ENCODE results near the gene LMF1. TPM values are rescaled to one million over a fixed set of nuclear protein-coding genes. Genes with fewer than 3 reads are reported as not detected.

The LMF1 gene
- total and polyA plus RNA-seq, 2 of the 8 experiments (the other 6 are each of a cell fraction or from before 2014, with no cell fraction given) = 3.5 to 9.1 TPM

DNA sequence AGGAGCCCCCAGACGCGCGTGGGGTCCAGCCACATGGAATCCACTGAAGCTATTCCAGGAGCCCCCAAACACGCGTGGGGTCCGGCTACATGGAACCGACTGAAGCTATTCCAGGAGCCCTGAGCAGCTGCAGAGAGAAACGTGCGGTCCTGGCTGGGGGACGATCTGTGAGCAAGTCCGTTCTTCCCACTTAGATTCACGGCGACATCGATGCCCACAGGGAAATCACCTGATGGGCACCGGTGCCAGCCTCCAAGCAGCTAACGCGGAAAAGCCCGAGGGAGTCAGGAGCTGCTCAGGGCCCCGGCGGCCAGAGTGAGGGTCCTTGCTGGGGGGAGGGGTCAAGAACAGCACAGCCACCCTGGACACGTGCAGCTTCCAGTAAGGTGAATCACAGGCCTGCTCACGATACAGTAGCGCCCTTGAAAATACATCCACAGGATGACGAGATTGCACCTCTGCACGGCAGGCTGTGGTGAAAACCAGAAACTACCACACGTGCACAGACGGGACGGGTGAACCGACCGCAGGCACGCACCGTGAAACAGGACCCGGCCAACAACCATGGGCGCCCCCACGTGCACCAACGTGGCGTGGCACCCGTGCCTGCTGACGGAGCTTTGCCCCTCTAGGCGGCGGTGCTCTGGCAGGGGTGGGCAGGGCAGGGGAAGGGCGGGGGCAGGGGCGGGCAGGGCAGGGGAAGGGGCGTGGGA lies 92.6 kb downstream of the LMF1 start:
- Histone ChIP-seq H3K4me2 (ENCODE audit: insufficient read depth in 1 of 2, low read depth in 2 of 2, low read length in 2 of 2) (peak overlapping the region in 1 of 2 experiments; percentile 13; a peak in 1 of 4 replicates), H3K36me3 (ENCODE audit: control insufficient read depth in 2 of 4, insufficient read depth in 4 of 4, low read length in 3 of 4) (no peaks in the 10 kb centered on the region), H4K20me1 (replicated peaks in 1 of 2; ENCODE audit: control insufficient read depth in 1 of 2, insufficient read depth in 2 of 2, low read length in 2 of 2) (no peaks in the 10 kb centered on the region), H3K18ac (ENCODE audit: extremely low read depth, low read length) (no peak overlapping the region; the same call in 1 of the 2 replicates), H4K5ac (ENCODE audit: insufficient read length, low read depth, low read length) (no peak overlapping the region), H3K27me3 (replicated peaks in 1 of 4; ENCODE audit: control insufficient read depth in 3 of 4, extremely low read depth in 1 of 4, insufficient read depth in 3 of 4, low read length in 3 of 4) (no peaks in the 10 kb centered on the region; a peak in 1 of 7 replicates), H4K91ac (replicated peaks; ENCODE audit: insufficient read length, low read length) (peak overlapping the region; percentile 65), H2AFZ (ENCODE audit: low read length) (no peak overlapping the region), H2AK5ac (ENCODE audit: low read depth, low read length) (no peak overlapping the region), H3K27ac (ENCODE audit: low read depth, low read length) (no peak overlapping the region), H3K9ac (replicated peaks in 1 of 4; ENCODE audit: extremely low read depth in 1 of 4, low read depth in 3 of 4, low read length in 3 of 4) (no peak overlapping the region), H2BK15ac (ENCODE audit: low read length) (no peak overlapping the region; the same call in 1 of the 2 replicates), H3K23me2 (ENCODE audit: low read depth, low read length) (no peaks in the 10 kb centered on the region), H3K79me1 (ENCODE audit: low read depth, low read length) (no peaks in the 10 kb centered on the region), H3K4ac (replicated peaks; ENCODE audit: insufficient read length, low read depth, low read length) (peak overlapping the region; percentile 85), H3K56ac (replicated peaks; ENCODE audit: insufficient read length, low read depth, low read length) (no peak overlapping the region), H2BK120ac (replicated peaks; ENCODE audit: low read depth, low read length) (no peak overlapping the region), H4K8ac (ENCODE audit: extremely low read depth, insufficient read depth, low read length) (peak overlapping the region; percentile 65), H2BK20ac (ENCODE audit: low read length) (no peak overlapping the region), H3K9me3 (ENCODE audit: insufficient read depth in 2 of 2, low read depth in 1 of 2, low read length in 1 of 2) (peaks cover 0 to 26% of the 10 kb centered on the region in 2 experiments; a peak in 1 of 4 replicates), H3K23ac (ENCODE audit: insufficient read length) (no peak overlapping the region), H3K4me1 (replicated peaks in 1 of 4; ENCODE audit: control insufficient read depth in 3 of 4, insufficient read depth in 4 of 4, low read length in 3 of 4) (no peaks in the 10 kb centered on the region; a peak in 1 of 7 replicates), H2BK5ac (ENCODE audit: low read depth, low read length) (no peak overlapping the region), H2BK12ac (ENCODE audit: low read depth, low read length) (no peak overlapping the region), H3K14ac (ENCODE audit: insufficient read length) (no peak overlapping the region), H3K4me3 (ENCODE audit: extremely low read depth in 1 of 4, insufficient read depth in 2 of 4, low read depth in 3 of 4, low read length in 4 of 4) (no peak overlapping the region), H3K79me2 (ENCODE audit: control insufficient read depth in 1 of 2, insufficient read depth in 2 of 2, low read length in 2 of 2) (no peaks in the 10 kb centered on the region)
- WGBS, 2 experiments (ENCODE audit: extremely low coverage in 1 of 2, insufficient coverage in 1 of 2, insufficient read length in 1 of 2, insufficient replicate concordance in 2 of 2, low coverage in 1 of 2, low lambda C conversion rate in 2 of 2, missing lambda C conversion rate in 1 of 2) = 65% methylated on average over 44 of the region's 44 CpGs; no CpG with 5 or more reads in 1 of the 2 experiments
- DNase-seq (ENCODE audit: low read depth in 1 of 2, low spot score in 2 of 2) = peak in 1 of 2 experiments; percentile 72
- CTCF ChIA-PET (ENCODE audit: partially characterized antibody) = interaction anchor here (0.6 to 1.4 kb wide), 4 partner anchors 44 to 179 kb away, joined by 3 to 4 read pairs (median 3); no protein-coding TSS in a partner anchor
- POLR2A ChIA-PET (ENCODE audit: partially characterized antibody) = no interaction called here
- TF ChIP-seq, protein P1, sequence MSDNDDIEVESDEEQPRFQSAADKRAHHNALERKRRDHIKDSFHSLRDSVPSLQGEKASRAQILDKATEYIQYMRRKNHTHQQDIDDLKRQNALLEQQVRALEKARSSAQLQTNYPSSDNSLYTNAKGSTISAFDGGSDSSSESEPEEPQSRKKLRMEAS (IDR thresholded peaks at IDR 0.05) = peak; percentile 73
- TF ChIP-seq RAD21 (IDR thresholded peaks at IDR 0.05 in 1 of 2, conservative IDR thresholded peaks at IDR 0.05 in 1 of 2; ENCODE audit: low read depth in 2 of 2, low read length in 2 of 2) = peak; percentile 49 to 63; a peak in 3 of 4 replicates
- no peak for TF ChIP-seq CBX8 (IDR thresholded peaks at IDR 0.05; ENCODE audit: borderline replicate concordance, low read depth, low read length)
- TF ChIP-seq, protein P2, sequence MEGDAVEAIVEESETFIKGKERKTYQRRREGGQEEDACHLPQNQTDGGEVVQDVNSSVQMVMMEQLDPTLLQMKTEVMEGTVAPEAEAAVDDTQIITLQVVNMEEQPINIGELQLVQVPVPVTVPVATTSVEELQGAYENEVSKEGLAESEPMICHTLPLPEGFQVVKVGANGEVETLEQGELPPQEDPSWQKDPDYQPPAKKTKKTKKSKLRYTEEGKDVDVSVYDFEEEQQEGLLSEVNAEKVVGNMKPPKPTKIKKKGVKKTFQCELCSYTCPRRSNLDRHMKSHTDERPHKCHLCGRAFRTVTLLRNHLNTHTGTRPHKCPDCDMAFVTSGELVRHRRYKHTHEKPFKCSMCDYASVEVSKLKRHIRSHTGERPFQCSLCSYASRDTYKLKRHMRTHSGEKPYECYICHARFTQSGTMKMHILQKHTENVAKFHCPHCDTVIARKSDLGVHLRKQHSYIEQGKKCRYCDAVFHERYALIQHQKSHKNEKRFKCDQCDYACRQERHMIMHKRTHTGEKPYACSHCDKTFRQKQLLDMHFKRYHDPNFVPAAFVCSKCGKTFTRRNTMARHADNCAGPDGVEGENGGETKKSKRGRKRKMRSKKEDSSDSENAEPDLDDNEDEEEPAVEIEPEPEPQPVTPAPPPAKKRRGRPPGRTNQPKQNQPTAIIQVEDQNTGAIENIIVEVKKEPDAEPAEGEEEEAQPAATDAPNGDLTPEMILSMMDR (IDR thresholded peaks at IDR 0.05; ENCODE audit: control extremely low read depth in 1 of 3, insufficient read depth in 1 of 3, low read depth in 1 of 3, low read length in 3 of 3) = peak; percentile 69 to 86 (median 84)
- TF ChIP-seq TAF7 (optimal IDR thresholded peaks at IDR 0.05; ENCODE audit: borderline replicate concordance, low read depth, low read length) = no peak
- FAIRE-seq = no peak

Data from H1 (cell line).